WTC11 (cell line): ENCODE results near the gene APOL2. TPM values are rescaled to one million over a fixed set of nuclear protein-coding genes. Genes with fewer than 3 reads are reported as not detected.

Experiments
- ATAC-seq: fragments of 200-7000 bp; cut with Tn5 transposase; 2 replicates; pipeline ENCODE4 v1.10.0; 2021; ENCODE audit warnings: mild to moderate bottlenecking, moderate library complexity
- CTCF ChIA-PET: fragments of 300-600 bp; sonication (Branson Sonifier 250); formaldehyde crosslinking; loops from one replicate; lab custom pipeline; 2021; ENCODE audit warnings: antibody characterized with exemption; lab: Charles Lee
- POLR2A ChIA-PET: fragments of 350-600 bp; sonication (Branson Sonifier 250); formaldehyde crosslinking; loops from one replicate; lab custom pipeline; 2021; ENCODE audit warnings: antibody characterized with exemption; lab: Charles Lee
- DNase-seq: peaks from one replicate; pipeline ENCODE4 v3.0.0; 2021; ENCODE audit warnings: low spot score
- H3K27ac Mint-ChIP-seq: 2 replicates; pipeline ENCODE4 v1.8.0; 2021; ENCODE audit warnings: mixed read lengths
- H3K27me3 Mint-ChIP-seq: 2 replicates; pipeline ENCODE4 v1.8.0; 2021; ENCODE audit warnings: low read depth, mild to moderate bottlenecking, moderate library complexity, mixed read lengths
- H3K36me3 Mint-ChIP-seq: 2 replicates; pipeline ENCODE4 v1.8.0; 2021; ENCODE audit warnings: mixed read lengths
- H3K4me1 Mint-ChIP-seq: 2 replicates; pipeline ENCODE4 v1.8.0; 2022; ENCODE audit warnings: mixed read lengths
- H3K4me3 Mint-ChIP-seq: 2 replicates; pipeline ENCODE4 v1.8.0; 2021; ENCODE audit warnings: mild to moderate bottlenecking, moderate library complexity, mixed read lengths
- H3K9me3 Mint-ChIP-seq: 2 replicates; pipeline ENCODE4 v1.8.0; 2021; ENCODE audit warnings: mixed read lengths
- ARID4B ChIP-seq: sonication (generic); formaldehyde crosslinking; IDR thresholded peaks from 2 replicates; pipeline ENCODE4 v1.8.0; 2023; ENCODE audit warnings: missing genetic modification reagents, mild to moderate bottlenecking, borderline replicate concordance
- ATF1 ChIP-seq: sonication (generic); formaldehyde crosslinking; IDR thresholded peaks from 2 replicates; pipeline ENCODE4 v1.8.1; 2023; ENCODE audit warnings: mild to moderate bottlenecking, moderate library complexity, missing genetic modification reagents
- ATF2 ChIP-seq: sonication (generic); formaldehyde crosslinking; IDR thresholded peaks from 2 replicates; pipeline ENCODE4 v1.8.1; 2022; ENCODE audit warnings: low read depth, missing genetic modification reagents, borderline replicate concordance
- CREB1 ChIP-seq: sonication (generic); formaldehyde crosslinking; IDR thresholded peaks from 2 replicates; pipeline ENCODE4 v1.8.0; 2023; ENCODE audit warnings: mild to moderate bottlenecking, missing genetic modification reagents
- ESRRA ChIP-seq: sonication (generic); formaldehyde crosslinking; IDR thresholded peaks from 2 replicates; pipeline ENCODE4 v1.8.1; 2022; ENCODE audit warnings: mild to moderate bottlenecking, missing genetic modification reagents, borderline replicate concordance
- FOXP1 ChIP-seq: sonication (generic); formaldehyde crosslinking; IDR thresholded peaks from 2 replicates; pipeline ENCODE4 v1.8.0; 2022; ENCODE audit warnings: missing genetic modification reagents, mild to moderate bottlenecking, moderate library complexity, borderline replicate concordance
- GRHL2 ChIP-seq: fragments of 250-450 bp; sonication (Bioruptor Pico); IDR thresholded peaks from 2 replicates; pipeline ENCODE4 v1.8.0; 2022; ENCODE audit warnings: mild to moderate bottlenecking, moderate library complexity; ENCODE audit not compliant: insufficient replicate concordance, severe bottlenecking
- HMGXB4 ChIP-seq: sonication (generic); formaldehyde crosslinking; IDR thresholded peaks from 2 replicates; pipeline ENCODE4 v1.8.1; 2023; ENCODE audit warnings: mild to moderate bottlenecking, moderate library complexity, missing genetic modification reagents
- JAZF1 ChIP-seq: fragments of 250-450 bp; sonication (Bioruptor Pico); IDR thresholded peaks from 2 replicates; pipeline ENCODE4 v1.9.0; 2021; ENCODE audit warnings: moderate library complexity, mild to moderate bottlenecking, inconsistent platforms
- NFATC4 ChIP-seq: fragments of 250-450 bp; sonication (Bioruptor Pico); IDR thresholded peaks from 2 replicates; pipeline ENCODE4 v1.9.0; 2021; ENCODE audit warnings: mild to moderate bottlenecking
- NFYB ChIP-seq: sonication (generic); formaldehyde crosslinking; conservative IDR thresholded peaks from 2 replicates; pipeline ENCODE4 v1.8.0; 2022; ENCODE audit warnings: low read depth, missing genetic modification reagents
- NR2C2 ChIP-seq: sonication (generic); formaldehyde crosslinking; IDR thresholded peaks from 2 replicates; pipeline ENCODE4 v1.8.0; 2022; ENCODE audit warnings: mild to moderate bottlenecking, missing genetic modification reagents
- SMAD3 ChIP-seq: sonication (generic); formaldehyde crosslinking; IDR thresholded peaks from 2 replicates; pipeline ENCODE4 v1.8.0; 2022; ENCODE audit warnings: missing genetic modification reagents, mild to moderate bottlenecking, borderline replicate concordance
- SP1 ChIP-seq: sonication (generic); formaldehyde crosslinking; conservative IDR thresholded peaks from 2 replicates; pipeline ENCODE4 v1.8.1; 2022; ENCODE audit warnings: missing genetic modification reagents
- TCF7 ChIP-seq: sonication (generic); formaldehyde crosslinking; IDR thresholded peaks from 2 replicates; pipeline ENCODE4 v1.8.0; 2022; ENCODE audit warnings: mild to moderate bottlenecking, low read depth, missing genetic modification reagents, moderate library complexity
- TEAD4 ChIP-seq: sonication (generic); formaldehyde crosslinking; IDR thresholded peaks from 2 replicates; pipeline ENCODE4 v1.8.0; 2022; ENCODE audit warnings: mild to moderate bottlenecking, missing genetic modification reagents
- ZNF121 ChIP-seq: sonication (generic); formaldehyde crosslinking; IDR thresholded peaks from 2 replicates; pipeline ENCODE4 v1.8.0; 2023; ENCODE audit warnings: missing genetic modification reagents
- ZNF263 ChIP-seq: sonication (generic); formaldehyde crosslinking; IDR thresholded peaks from 2 replicates; pipeline ENCODE4 v1.8.1; 2022; ENCODE audit warnings: low read depth, mild to moderate bottlenecking, moderate library complexity, missing genetic modification reagents
- ZNF423 ChIP-seq: fragments of 250-450 bp; sonication (Bioruptor Pico); IDR thresholded peaks from 2 replicates; pipeline ENCODE4 v2.1.2; 2022; ENCODE audit warnings: mild to moderate bottlenecking, moderate library complexity
- total RNA-seq: library from RNA; stranded (reverse); gene quantifications from 3 replicates; pipeline ENCODE4 v1.2.3, GENCODE V29; 2021
- TF ChIP-seq, protein P1 (sequence below): sonication (generic); formaldehyde crosslinking; IDR thresholded peaks from 2 replicates; pipeline ENCODE4 v1.8.0; 2022; ENCODE audit warnings: mild to moderate bottlenecking, missing genetic modification reagents
- TF ChIP-seq, protein P2 (sequence below): sonication (generic); formaldehyde crosslinking; IDR thresholded peaks from 2 replicates; pipeline ENCODE4 v1.8.1; 2023; ENCODE audit warnings: mild to moderate bottlenecking, missing genetic modification reagents, borderline replicate concordance

Gene APOL2
- total RNA-seq, 1 experiment from 2014 or later: 11.2 TPM

DNA sequence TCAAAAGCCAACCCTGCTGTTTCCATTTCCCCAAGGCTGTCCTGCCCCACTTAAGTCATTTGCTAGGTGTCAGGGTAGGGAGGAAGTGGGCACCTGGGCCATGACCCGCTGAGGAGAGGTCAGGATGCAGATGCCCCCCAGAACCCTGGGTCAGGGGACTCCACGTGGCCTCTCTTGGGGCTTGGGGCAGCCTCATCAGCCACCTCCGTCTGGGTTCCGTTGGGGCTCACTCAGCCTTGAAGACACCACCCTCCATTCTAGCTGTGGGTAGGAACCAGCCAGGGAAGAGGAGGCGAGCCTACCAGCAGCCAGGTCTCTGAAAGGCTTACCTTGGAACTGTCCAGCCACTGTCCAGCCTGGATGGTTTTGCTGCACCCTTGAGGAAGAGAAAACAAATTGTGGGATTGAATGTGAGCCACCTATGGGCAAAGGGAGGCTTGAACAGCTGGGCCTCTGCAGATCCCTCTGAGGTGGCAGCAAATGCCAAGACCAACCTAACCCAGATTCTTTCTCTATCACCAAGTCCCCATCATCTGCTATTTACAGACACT lies 40.3 kb downstream of the APOL2 start:
- Mint-ChIP-seq H3K27me3 (peaks cover 3% of the 10 kb centered on the region), H3K4me3 (no peak overlapping the region)
- TF ChIP-seq NR2C2 (CRISPR knock-in tag): no peak
- TF ChIP-seq JAZF1 (CRISPR knock-in tag): no peak
- no peak for TF ChIP-seq ZNF121 (CRISPR knock-in tag)
- TF ChIP-seq, protein P1, sequence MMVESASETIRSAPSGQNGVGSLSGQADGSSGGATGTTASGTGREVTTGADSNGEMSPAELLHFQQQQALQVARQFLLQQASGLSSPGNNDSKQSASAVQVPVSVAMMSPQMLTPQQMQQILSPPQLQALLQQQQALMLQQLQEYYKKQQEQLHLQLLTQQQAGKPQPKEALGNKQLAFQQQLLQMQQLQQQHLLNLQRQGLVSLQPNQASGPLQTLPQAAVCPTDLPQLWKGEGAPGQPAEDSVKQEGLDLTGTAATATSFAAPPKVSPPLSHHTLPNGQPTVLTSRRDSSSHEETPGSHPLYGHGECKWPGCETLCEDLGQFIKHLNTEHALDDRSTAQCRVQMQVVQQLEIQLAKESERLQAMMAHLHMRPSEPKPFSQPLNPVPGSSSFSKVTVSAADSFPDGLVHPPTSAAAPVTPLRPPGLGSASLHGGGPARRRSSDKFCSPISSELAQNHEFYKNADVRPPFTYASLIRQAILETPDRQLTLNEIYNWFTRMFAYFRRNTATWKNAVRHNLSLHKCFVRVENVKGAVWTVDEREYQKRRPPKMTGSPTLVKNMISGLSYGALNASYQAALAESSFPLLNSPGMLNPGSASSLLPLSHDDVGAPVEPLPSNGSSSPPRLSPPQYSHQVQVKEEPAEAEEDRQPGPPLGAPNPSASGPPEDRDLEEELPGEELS (CRISPR knock-in tag): no peak
- TF ChIP-seq ESRRA (CRISPR knock-in tag): no peak
- TF ChIP-seq ATF2 (CRISPR knock-in tag): no peak
- no peak for TF ChIP-seq NFYB (CRISPR knock-in tag)
- TF ChIP-seq SMAD3: no peak
- no peak for TF ChIP-seq CREB1 (CRISPR knock-in tag)
- TF ChIP-seq ATF1: no peak
- TF ChIP-seq SP1 (CRISPR knock-in tag): no peak
- TF ChIP-seq NFATC4: no peak
- no peak for TF ChIP-seq ZNF423 (CRISPR knock-in tag)
- no peak for TF ChIP-seq ARID4B (CRISPR knock-in tag)
- no peak for TF ChIP-seq FOXP1 (CRISPR knock-in tag)
- TF ChIP-seq, all 79 proteins: peak for 0
- Mint-ChIP-seq H3K36me3 (no peaks in the 10 kb centered on the region), H3K9me3 (no peaks in the 10 kb centered on the region), H3K4me1 (peaks cover 50% of the 10 kb centered on the region), H3K27ac (no peak overlapping the region)
- POLR2A ChIA-PET: no interaction called here
- ATAC-seq: no peak
- DNase-seq: no peak
- CTCF ChIA-PET: interaction anchor here (0.6 to 3.0 kb wide), 3 partner anchors 40 to 287 kb away, joined by 3 to 16 read pairs (median 4); partner anchors contain the start of gene APOL2

DNA sequence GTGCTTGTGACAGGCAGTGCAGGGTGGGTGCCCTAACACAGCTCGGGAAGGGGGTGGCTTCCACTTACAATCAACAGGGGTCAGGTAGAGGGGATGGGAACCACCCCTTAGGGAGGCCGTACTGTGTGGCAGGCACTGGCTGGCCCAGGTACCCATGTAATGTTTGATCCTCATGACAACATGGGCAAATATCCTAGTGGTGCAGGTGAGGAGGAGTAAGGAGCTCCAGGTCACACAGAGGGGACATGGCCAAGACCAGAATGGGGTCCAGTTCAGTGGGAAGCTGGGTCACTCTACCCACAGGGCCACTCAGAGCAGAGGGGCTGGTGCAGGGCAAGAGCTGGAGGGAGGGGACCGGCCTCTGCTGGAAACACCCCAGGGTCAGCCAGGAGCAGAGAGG lies 40.8 kb downstream of the APOL2 start:
- no peak for TF ChIP-seq NFATC4
- no peak for TF ChIP-seq GRHL2
- TF ChIP-seq TEAD4 (CRISPR knock-in tag): no peak
- TF ChIP-seq, protein P2, sequence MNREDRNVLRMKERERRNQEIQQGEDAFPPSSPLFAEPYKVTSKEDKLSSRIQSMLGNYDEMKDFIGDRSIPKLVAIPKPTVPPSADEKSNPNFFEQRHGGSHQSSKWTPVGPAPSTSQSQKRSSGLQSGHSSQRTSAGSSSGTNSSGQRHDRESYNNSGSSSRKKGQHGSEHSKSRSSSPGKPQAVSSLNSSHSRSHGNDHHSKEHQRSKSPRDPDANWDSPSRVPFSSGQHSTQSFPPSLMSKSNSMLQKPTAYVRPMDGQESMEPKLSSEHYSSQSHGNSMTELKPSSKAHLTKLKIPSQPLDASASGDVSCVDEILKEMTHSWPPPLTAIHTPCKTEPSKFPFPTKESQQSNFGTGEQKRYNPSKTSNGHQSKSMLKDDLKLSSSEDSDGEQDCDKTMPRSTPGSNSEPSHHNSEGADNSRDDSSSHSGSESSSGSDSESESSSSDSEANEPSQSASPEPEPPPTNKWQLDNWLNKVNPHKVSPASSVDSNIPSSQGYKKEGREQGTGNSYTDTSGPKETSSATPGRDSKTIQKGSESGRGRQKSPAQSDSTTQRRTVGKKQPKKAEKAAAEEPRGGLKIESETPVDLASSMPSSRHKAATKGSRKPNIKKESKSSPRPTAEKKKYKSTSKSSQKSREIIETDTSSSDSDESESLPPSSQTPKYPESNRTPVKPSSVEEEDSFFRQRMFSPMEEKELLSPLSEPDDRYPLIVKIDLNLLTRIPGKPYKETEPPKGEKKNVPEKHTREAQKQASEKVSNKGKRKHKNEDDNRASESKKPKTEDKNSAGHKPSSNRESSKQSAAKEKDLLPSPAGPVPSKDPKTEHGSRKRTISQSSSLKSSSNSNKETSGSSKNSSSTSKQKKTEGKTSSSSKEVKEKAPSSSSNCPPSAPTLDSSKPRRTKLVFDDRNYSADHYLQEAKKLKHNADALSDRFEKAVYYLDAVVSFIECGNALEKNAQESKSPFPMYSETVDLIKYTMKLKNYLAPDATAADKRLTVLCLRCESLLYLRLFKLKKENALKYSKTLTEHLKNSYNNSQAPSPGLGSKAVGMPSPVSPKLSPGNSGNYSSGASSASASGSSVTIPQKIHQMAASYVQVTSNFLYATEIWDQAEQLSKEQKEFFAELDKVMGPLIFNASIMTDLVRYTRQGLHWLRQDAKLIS (CRISPR knock-in tag): no peak
- no peak for TF ChIP-seq ZNF263 (CRISPR knock-in tag)
- no peak for TF ChIP-seq ZNF121 (CRISPR knock-in tag)
- no peak for TF ChIP-seq HMGXB4
- no peak for TF ChIP-seq TCF7 (CRISPR knock-in tag)
- H3K4me3 Mint-ChIP-seq: no peak overlapping the region
- ChIA-PET POLR2A (no interaction called here), CTCF (interaction anchor here (0.6 to 3.0 kb wide), 5 partner anchors 40 to 288 kb away, joined by 3 to 16 read pairs (median 3); partner anchors contain the start of gene APOL2)
- H3K27ac Mint-ChIP-seq: 0 out of 2 replicates have a peak overlapping the region, but pooled peaks have one; percentile 22
- DNase-seq: no peak
- no peaks in the 10 kb centered on the region for H3K9me3 Mint-ChIP-seq
- peaks cover 45% of the 10 kb centered on the region for H3K4me1 Mint-ChIP-seq
- H3K27me3 Mint-ChIP-seq: peaks cover 3% of the 10 kb centered on the region
- ATAC-seq: no peak
- no peaks in the 10 kb centered on the region for H3K36me3 Mint-ChIP-seq
